Activated T-cell treated with anti-CD3 and anti-CD28 coated beads for 1 hour (primary cell): Measurements from ENCODE around the gene STAG3.
"Not testable (repeated sequence)": the region's sequence is repeated elsewhere in the genome, so short reads cannot be mapped to it uniquely, and the experiment has no call there.

Experiments
- DNase-seq: peaks from one replicate; pipeline ENCODE4 v3.0.0-alpha.2; 2020; ENCODE audit warnings: low read depth

STAG3 gene

GRCh38 chr7:100173806-100174495 is 3.8 kb upstream of the STAG3 start:
- DNase-seq, result no peak

- no peak for DNase-seq
Observed at GRCh38 chr7:100174582-100174981, 3.1 kb upstream of the STAG3 start.

GRCh38 chr7:100175296-100175935 is 2.3 kb upstream of the STAG3 start:
- DNase-seq, result no peak

- no peak for DNase-seq
Observed at GRCh38 chr7:100176096-100177044, 1.3 kb upstream of the STAG3 start.

- DNase-seq, result not testable (repeated sequence)
Observed at GRCh38 chr7:100180084-100180483, 2.4 kb downstream of the STAG3 start.

- DNase-seq, result not testable (repeated sequence)
Observed at GRCh38 chr7:100182616-100183015, 4.9 kb downstream of the STAG3 start.

- DNase-seq, result not testable (repeated sequence)
Observed at GRCh38 chr7:100183090-100183489, 5.4 kb downstream of the STAG3 start.

- no peak for DNase-seq
Observed at GRCh38 chr7:100185726-100186125, 8.0 kb downstream of the STAG3 start.

- DNase-seq, result no peak
Observed at GRCh38 chr7:100189061-100189460, 11.3 kb downstream of the STAG3 start.

- DNase-seq, result no peak
Observed at GRCh38 chr7:100190048-100190711, 12.5 kb downstream of the STAG3 start.

GRCh38 chr7:100191775-100192174 is 14.1 kb downstream of the STAG3 start:
- no peak for DNase-seq

GRCh38 chr7:100192281-100192862 is 14.7 kb downstream of the STAG3 start:
- DNase-seq, result not testable (repeated sequence)

- DNase-seq, result no peak
Observed at GRCh38 chr7:100192969-100193368, 15.3 kb downstream of the STAG3 start.

GRCh38 chr7:100195222-100195621 is 17.5 kb downstream of the STAG3 start:
- no peak for DNase-seq

GRCh38 chr7:100195901-100196322 is 18.2 kb downstream of the STAG3 start:
- DNase-seq, result not testable (repeated sequence)

GRCh38 chr7:100198266-100198665 is 20.5 kb downstream of the STAG3 start:
- DNase-seq, result no peak

GRCh38 chr7:100200693-100201092 is 23.0 kb downstream of the STAG3 start:
- no peak for DNase-seq

- DNase-seq, result no peak
Observed at GRCh38 chr7:100204454-100204853, 26.7 kb downstream of the STAG3 start.

GRCh38 chr7:100208911-100209408 is 31.2 kb downstream of the STAG3 start:
- DNase-seq, result no peak

GRCh38 chr7:100209493-100209892 is 31.8 kb downstream of the STAG3 start:
- DNase-seq, result no peak

- DNase-seq, result no peak
Observed at GRCh38 chr7:100210805-100211204, 33.1 kb downstream of the STAG3 start.
